HG03575 (cell line): ENCODE measurements around the gene NUMA1.

Experiments used
- ATAC-seq: cut with Tn5 transposase; IDR thresholded peaks from one replicate; pipeline ENCODE4 v1.9.1; 2021; ENCODE audit not compliant: unreplicated experiment, insufficient number of reproducible peaks, low FRiP score; ENCODE audit errors: extremely low read depth

Gene NUMA1

DNA sequence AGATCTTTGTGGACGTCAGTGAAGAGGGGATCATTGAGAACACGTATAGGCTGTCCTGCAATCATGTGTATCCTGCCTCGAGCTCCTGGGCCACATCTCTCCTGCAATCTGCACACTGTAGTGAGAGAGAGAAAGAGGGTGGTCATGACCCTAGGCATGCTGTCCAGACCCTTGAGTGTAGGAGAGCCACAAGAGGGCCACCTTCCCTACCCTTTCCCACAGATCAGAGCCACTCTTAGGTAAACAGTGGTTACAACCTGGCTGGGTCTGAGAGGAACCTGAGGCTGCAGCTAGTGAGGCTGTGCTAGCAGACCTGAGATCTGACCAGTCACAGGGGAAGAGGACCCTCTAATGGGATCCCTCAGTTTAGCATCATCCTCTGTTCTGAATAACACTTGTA, 85.6 kb downstream of the NUMA1 start:
- ATAC-seq, result no peak

DNA sequence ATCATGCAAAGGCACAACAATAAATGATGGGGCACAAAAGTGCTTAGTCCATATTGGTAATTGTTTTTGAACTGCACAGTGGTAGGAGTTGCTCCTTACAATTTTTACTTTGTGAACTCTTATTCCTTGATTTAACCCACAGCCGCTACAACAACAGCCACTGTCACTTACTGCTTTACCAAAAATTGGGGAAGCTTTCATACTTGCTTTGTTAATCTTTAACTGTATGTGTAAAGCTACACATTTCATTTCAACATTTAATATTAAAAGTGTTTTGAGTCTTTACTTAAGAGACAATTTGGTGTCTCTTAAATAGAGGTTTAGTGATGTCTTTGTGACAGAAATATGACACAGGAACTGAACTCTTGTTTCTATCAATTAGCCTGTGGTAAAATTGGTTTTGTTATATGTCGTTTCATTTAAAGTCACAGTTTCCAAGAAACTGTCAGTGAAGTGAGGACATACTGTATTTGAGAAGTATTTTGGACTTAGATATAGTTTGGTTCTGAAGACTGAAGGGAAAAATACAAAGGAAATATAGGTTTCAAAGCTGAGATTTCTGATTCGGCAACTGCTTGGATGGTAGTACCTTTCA, 88.1 kb downstream of the NUMA1 start:
- no peak for ATAC-seq

DNA sequence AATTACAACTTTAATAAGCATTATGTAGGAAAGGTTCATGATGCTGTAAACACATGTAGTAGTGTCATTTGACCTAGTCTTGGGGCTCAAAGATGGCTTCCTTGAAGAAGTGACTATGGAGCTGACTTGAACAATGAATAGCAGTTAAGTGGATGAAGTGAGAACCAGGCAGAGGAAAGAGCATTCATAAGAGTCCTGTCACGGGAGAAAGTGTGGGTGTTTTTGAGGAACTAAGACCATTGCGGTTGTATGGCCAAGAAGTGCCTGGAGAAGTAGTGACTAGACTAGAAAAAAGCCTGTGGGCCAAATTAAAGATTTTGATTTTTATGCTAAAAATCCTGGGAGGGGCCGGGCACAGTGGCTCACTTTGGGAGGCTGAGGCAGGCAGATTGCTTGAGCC, 88.8 kb downstream of the NUMA1 start:
- no peak for ATAC-seq

DNA sequence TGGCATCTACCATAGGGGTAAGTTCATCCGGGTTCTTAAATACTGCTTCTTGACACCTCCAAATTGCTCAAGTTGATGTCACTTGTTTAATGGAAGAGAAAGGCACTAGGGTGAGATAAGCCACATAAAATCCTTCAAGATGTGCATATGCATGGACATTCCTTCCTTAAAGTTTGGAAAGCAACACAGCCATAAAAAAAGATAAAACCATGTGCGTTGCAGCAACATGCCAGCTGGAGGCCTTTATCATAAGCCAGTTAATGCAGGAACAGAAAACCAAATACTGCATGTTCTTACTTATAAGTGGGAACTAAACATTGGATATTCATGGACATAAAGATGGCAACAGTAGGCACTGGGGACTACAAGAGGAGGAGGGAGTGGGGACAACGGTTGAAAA, 89.6 kb downstream of the NUMA1 start:
- ATAC-seq, result no peak

DNA sequence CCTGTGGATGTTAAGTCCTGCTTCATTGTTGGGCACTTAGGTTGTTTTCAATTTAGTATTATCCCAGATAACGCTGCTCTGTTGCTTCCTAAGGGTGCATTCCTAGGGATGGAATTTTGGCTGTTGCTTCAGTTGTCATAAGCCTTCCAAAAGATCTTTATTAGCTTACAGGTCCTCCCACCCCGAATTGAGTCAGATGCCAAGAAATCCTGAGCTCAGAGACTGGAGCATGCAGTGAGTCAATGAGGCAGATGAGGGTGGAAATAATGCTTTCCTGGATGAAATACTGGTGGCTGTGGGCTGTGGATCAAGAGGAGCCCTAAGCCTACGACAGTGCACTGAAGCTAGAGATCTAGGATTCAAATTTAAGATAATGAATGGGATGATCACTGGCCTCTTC, 92.3 kb downstream of the NUMA1 start:
- ATAC-seq, result no peak

DNA sequence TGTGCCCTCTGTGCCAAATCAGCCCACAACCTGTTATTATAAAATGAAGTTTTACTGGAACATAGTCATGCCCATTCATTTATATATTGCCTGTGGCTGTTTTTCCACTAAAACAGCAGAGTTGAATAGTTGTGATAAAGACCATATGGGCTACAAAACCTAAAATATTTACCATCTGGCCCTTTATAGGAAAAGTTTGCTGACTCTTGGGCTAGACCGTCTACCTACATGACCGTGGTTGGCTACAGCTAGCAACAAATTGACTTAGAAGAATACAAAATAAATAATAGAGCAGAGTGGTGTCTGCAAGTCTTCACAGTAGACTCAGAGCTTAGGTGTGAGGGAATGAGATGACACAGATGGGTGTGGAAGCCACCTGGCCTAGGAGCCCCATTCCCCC, 92.8 kb downstream of the NUMA1 start:
- no peak for ATAC-seq

DNA sequence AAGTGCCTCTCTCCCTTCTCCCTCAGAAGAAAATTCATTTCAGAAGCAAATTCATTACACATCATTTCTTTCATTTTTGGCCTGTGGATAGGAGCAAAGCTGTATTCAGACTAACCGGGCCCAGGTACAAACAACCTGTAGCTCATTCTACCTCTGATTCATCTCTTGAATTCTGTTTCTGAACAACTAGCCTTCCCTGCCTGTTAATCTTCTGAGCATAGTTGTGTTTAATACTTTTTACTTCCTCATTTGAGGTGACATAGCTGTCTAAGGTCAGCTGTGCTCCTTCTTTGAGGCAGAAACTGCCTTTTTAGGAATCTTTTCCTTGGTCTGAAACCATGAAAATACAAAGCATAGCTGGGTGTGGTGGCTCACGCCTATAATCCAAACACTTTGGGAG, 94.2 kb downstream of the NUMA1 start:
- ATAC-seq, result no peak

DNA sequence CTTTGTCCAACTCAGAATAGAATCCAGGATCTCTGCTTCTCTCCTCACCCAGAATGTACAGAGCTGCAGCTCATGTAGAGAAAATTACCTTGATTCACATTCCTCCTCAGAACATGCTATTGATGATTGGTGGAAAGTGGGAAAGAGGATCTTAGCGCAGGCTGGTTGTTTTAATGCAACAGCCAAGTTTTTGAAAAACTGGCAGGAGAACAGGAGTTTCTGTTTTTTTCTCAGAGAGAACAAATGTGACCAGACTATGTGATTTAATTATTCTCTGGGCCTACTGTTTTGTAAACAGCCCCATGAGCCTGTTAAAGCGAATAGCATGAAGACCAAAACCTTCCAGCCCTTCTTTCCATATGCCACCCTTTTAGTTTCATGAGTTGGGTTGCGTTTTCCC, 100.7 kb downstream of the NUMA1 start:
- no peak for ATAC-seq

DNA sequence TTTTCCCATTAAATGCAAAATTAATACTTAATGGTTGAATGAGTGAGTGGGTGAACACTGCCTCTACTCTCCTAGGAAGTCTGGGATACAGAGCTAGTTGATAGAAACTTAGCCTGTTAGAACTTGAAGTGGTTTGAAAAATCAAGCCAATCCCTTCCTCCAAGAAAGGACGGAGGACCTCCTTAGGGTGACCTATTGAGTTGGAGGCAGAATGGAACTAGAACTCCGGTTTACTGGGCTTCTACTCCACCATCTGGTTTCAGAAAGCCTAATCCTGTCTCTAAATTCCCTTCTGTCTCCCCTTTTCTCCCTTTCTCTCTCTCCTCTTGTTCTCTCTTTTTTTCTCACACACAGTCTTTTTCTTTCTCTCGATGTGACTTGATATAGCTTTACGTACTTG, 101.2 kb downstream of the NUMA1 start:
- ATAC-seq, result no peak

DNA sequence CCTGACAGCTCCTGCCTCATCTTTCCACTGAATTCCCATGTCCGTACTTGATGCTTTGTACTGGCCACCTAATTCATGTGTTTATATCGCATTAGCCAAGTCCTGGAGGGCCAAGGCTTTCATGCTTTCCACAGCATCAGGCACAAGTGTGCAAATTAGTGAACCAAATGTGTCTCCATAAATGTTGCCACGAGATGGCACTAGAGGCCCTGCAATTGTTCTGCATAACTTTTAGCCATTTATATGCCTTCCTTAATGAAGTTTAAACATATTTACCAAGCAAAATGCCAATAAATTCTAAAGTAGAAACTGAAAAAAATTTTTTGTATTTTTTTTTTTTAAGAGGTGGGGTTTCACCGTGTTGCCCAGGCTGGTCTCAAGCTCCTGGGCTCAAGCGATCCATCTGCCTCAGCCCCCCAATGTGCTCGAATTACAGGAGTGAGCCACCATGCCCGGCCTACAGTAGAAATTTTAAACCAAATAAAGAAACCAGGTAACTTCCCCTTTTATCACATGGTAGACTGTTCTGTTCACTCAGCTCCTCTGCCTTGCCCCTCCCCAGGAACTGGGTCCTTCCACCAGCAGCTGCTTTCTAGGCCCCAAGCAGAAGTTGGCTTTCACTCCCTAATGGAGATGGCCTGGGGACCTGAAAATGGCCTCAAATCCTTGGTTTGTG, 102.5 kb downstream of the NUMA1 start:
- no peak for ATAC-seq

DNA sequence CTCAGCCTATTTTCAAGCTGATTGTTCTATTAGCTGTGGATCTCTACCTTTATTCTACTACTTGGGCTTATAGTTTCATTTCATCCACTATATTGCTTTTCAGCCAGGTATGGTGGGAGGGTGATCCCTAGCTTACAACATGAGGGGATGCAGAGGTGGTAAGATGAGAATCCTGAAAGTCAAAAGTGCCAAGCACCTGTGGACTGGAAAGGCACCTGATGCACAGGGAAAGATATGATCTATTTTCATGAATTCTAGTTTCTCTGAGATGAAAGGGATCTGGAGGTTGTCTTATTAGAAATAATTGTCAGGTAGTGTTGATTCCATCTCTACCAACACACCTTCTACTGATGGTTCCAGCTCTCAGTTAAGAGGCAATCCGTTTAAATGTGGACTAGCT, 103.3 kb downstream of the NUMA1 start:
- no peak for ATAC-seq

DNA sequence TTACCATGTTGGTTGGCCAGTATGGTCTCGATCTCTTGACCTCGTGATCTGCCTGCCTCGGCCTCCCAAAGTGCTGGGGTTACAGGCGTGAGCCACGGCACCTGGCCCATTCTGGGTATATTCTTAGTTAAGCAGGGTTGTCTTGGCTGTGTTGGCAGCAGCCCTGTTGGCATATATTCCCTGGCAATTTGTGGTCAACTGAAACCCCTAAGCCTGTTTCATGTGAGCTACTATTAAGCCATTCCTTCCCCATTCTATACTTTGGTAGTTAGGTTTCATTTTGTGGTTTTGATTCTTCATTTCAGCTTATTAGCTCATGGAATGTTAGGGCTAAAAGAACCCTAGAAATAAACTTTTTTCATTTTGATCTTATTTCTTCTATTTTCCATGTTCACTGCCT, 103.8 kb downstream of the NUMA1 start:
- ATAC-seq, result no peak

DNA sequence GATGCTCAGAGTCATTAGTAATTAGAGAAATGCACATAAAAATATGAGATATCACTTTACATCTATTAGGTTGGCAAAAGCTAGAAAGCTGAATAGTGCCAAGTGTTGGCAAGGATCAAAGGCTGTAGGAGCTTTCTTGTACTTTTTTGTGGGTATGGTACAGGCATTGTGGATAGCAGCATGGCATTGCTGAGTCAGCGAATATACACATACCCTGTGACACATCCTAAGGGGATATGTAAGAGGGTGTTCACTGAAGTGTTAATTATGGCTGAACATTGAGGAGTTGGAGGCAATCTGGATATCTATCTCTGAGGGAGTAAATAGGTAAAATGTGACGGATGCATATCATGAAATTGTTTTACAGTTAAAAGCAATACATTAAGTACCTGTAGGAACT, 108.7 kb downstream of the NUMA1 start:
- ATAC-seq, result no peak

DNA sequence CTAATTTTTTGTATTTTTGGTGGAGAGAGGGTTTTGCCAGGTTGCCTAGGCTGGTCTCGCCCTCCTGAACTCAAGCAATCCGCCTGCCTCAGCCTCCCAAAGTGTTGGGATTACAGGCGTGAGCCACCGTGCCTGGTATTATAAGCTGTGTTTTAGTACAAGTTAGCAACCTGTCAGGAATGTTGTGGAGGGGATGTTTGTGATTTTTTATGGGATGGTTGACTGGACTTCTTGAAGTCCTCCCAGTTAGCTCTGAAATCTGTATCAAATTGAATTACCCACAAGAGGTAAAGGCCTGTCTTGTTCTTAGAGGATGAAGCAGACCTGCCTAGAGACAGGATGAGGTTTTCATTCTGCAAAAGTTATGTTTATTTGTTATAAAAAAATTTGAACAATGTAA, 115.7 kb downstream of the NUMA1 start:
- ATAC-seq, result no peak

DNA sequence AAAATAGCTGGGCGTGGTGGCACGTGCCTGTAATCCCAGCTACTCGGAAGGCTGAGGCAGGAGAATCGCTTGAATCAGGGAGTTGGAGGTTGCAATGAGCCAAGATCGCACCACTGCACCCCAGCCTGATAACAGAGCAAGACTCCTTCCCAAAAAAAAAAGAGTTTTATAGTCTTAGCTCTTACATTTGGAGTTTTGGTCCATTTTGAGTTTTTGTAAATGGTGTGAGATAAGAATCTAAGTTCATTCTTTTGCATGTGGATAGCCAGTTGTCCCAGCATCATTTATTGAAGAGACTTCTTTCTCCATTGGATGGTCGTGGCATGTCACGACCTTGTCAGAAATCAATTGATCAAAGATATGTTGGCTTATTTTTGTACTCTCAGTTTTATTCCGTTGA, 116.9 kb downstream of the NUMA1 start:
- ATAC-seq, result no peak

DNA sequence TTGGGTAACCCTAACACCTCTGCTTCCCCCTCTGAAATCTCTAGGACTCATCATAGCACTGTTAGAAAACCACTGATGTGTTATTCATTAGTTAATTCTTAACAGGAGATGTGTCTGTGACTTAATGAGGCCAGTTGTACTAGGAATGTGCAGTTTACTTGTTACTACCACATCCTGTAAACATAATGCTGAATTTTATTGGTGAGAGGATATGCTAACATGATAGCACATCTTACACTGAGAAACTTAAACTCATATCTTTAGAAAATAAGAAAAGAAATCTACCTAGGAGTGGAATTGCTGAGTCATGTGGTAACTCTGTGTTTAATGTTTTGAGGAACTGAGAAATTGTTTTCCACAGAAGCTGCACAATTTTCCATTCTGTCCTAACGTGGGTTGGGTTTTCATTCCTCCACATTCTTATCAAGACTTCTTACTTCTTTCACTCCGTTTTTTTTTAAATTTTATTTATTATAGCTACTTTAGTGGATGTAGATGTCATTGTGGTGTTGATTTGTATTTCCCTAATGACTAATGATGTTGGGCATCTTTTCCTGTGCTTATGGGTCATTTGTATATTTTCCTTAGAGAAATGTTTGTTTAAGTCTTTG, 117.8 kb downstream of the NUMA1 start:
- ATAC-seq, result no peak

DNA sequence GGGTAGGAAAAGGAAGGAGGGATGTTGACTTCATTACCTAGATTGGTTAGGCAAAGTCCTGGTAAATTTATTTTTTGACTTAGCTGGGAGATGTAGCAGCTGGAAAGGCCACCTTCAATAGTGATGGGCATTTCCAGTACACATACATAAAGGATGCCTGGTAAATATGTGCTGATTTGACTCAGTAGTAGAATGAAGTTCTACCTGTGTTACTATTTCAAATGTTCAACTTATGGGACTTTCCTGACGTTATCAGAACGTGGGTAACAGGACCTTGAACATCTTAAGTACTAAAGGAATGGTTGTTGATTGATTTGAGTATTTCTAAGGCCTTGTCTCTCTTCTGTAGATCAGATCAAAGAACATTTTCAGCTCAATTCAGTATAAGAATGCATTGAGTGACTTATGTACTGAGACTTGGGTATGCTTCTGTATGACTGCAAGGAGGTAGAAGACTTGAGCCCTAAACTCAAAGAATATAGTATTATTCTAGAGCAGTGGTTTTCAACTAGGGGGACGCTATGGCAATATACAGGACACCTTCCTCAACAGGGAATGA, 124.4 kb downstream of the NUMA1 start:
- ATAC-seq, result no peak
